MG63 (cell line): ENCODE data around the gene CDH4. TPM values are rescaled to one million over a fixed set of nuclear protein-coding genes. Genes with fewer than 3 reads are reported as not detected.

Experiments used
- DNase-seq: peaks from one replicate; pipeline ENCODE4 v3.0.0-alpha.2; 2020
- H3K27me3 ChIP-seq: fragments of 250-450 bp; sonication (Bioruptor Pico); 2 replicates; pipeline ENCODE4 v1.5.1; 2020; ENCODE audit warnings: mild to moderate bottlenecking, moderate library complexity
- H3K36me3 ChIP-seq: fragments of 250-450 bp; sonication (Bioruptor Pico); 2 replicates; pipeline ENCODE4 v1.5.1; 2020; ENCODE audit warnings: mild to moderate bottlenecking, moderate library complexity
- H3K4me3 ChIP-seq: fragments of 250-450 bp; sonication (Bioruptor Pico); 2 replicates; pipeline ENCODE4 v1.5.1; 2020; ENCODE audit warnings: mild to moderate bottlenecking, moderate library complexity
- H3K9me3 ChIP-seq: fragments of 250-450 bp; sonication (Bioruptor Pico); 2 replicates; pipeline ENCODE4 v1.5.1; 2020; ENCODE audit warnings: mild to moderate bottlenecking, moderate library complexity
- total RNA-seq: library from RNA; depleted of rRNA; stranded (reverse); fragments of >200 nt; shearing (Covaris generic); gene quantifications from 2 replicates; pipeline ENCODE4 v1.2.3, GENCODE V29; 2014; ENCODE audit warnings: low replicate concordance

CDH4 gene
- total RNA-seq, 1 experiment from 2014 or later = not detected

GRCh38 chr20:61797971-61798411, 545.9 kb downstream of the CDH4 start:
- no peak overlapping the region for H3K4me3 ChIP-seq
- H3K36me3 ChIP-seq = no peaks in the 10 kb centered on the region
- H3K27me3 ChIP-seq = peaks cover 2% of the 10 kb centered on the region
- H3K9me3 ChIP-seq = no peaks in the 10 kb centered on the region
- no peak for DNase-seq

- peaks cover 8% of the 10 kb centered on the region for H3K27me3 ChIP-seq
- no peak overlapping the region for H3K4me3 ChIP-seq
- DNase-seq = no peak
- no peaks in the 10 kb centered on the region for H3K9me3 ChIP-seq
- H3K36me3 ChIP-seq = no peaks in the 10 kb centered on the region
Measured at GRCh38 chr20:61798632-61799031, 546.6 kb downstream of the CDH4 start.

- Histone ChIP-seq H3K27me3 (peaks cover 13% of the 10 kb centered on the region), H3K9me3 (no peaks in the 10 kb centered on the region), H3K36me3 (no peaks in the 10 kb centered on the region), H3K4me3 (no peak overlapping the region)
- no peak for DNase-seq
Measured at GRCh38 chr20:61799394-61799923, 547.4 kb downstream of the CDH4 start.

GRCh38 chr20:61799928-61800327, 547.9 kb downstream of the CDH4 start:
- no peak for DNase-seq
- peaks cover 15% of the 10 kb centered on the region for H3K27me3 ChIP-seq
- no peaks in the 10 kb centered on the region for H3K9me3 ChIP-seq
- no peak overlapping the region for H3K4me3 ChIP-seq
- no peaks in the 10 kb centered on the region for H3K36me3 ChIP-seq

GRCh38 chr20:61800359-61801064, 548.5 kb downstream of the CDH4 start:
- no peaks in the 10 kb centered on the region for H3K36me3 ChIP-seq
- no peak overlapping the region for H3K4me3 ChIP-seq
- DNase-seq = no peak
- H3K9me3 ChIP-seq = no peaks in the 10 kb centered on the region
- H3K27me3 ChIP-seq = peaks cover 15% of the 10 kb centered on the region

GRCh38 chr20:61801065-61801360, 549.0 kb downstream of the CDH4 start:
- no peaks in the 10 kb centered on the region for H3K9me3 ChIP-seq
- no peak overlapping the region for H3K4me3 ChIP-seq
- peaks cover 15% of the 10 kb centered on the region for H3K27me3 ChIP-seq
- DNase-seq = no peak
- H3K36me3 ChIP-seq = no peaks in the 10 kb centered on the region

- no peak for DNase-seq
- Histone ChIP-seq H3K4me3 (no peak overlapping the region), H3K9me3 (no peaks in the 10 kb centered on the region)
Measured at GRCh38 chr20:61801428-61801827, 549.4 kb downstream of the CDH4 start.

GRCh38 chr20:61801857-61802442, 549.9 kb downstream of the CDH4 start:
- no peak overlapping the region for H3K4me3 ChIP-seq
- no peaks in the 10 kb centered on the region for H3K36me3 ChIP-seq
- no peaks in the 10 kb centered on the region for H3K9me3 ChIP-seq
- peaks cover 15% of the 10 kb centered on the region for H3K27me3 ChIP-seq
- no peak for DNase-seq

More at GRCh38 chr20:61801428-61801827, 549.4 kb downstream of the CDH4 start:
- Histone ChIP-seq H3K27me3 (peaks cover 15% of the 10 kb centered on the region), H3K36me3 (no peaks in the 10 kb centered on the region)

- H3K36me3 ChIP-seq = no peaks in the 10 kb centered on the region
- no peak overlapping the region for H3K4me3 ChIP-seq
- no peak for DNase-seq
- no peaks in the 10 kb centered on the region for H3K9me3 ChIP-seq
- H3K27me3 ChIP-seq = peaks cover 15% of the 10 kb centered on the region
Measured at GRCh38 chr20:61802721-61803311, 550.8 kb downstream of the CDH4 start.

GRCh38 chr20:61803416-61803914, 551.4 kb downstream of the CDH4 start:
- Histone ChIP-seq H3K36me3 (no peaks in the 10 kb centered on the region), H3K9me3 (no peaks in the 10 kb centered on the region), H3K4me3 (no peak overlapping the region), H3K27me3 (peaks cover 15% of the 10 kb centered on the region)
- no peak for DNase-seq

- no peaks in the 10 kb centered on the region for H3K36me3 ChIP-seq
- H3K9me3 ChIP-seq = no peaks in the 10 kb centered on the region
- H3K4me3 ChIP-seq = no peak overlapping the region
- peaks cover 15% of the 10 kb centered on the region for H3K27me3 ChIP-seq
- DNase-seq = no peak
Measured at GRCh38 chr20:61803915-61804751, 552.1 kb downstream of the CDH4 start.

- H3K27me3 ChIP-seq = peaks cover 15% of the 10 kb centered on the region
- no peak overlapping the region for H3K4me3 ChIP-seq
- DNase-seq = no peak
- no peaks in the 10 kb centered on the region for H3K36me3 ChIP-seq
- no peaks in the 10 kb centered on the region for H3K9me3 ChIP-seq
Measured at GRCh38 chr20:61804752-61805295, 552.8 kb downstream of the CDH4 start.

GRCh38 chr20:61805365-61805764, 553.3 kb downstream of the CDH4 start:
- H3K36me3 ChIP-seq = no peaks in the 10 kb centered on the region
- H3K27me3 ChIP-seq = peaks cover 15% of the 10 kb centered on the region
- H3K4me3 ChIP-seq = no peak overlapping the region
- no peak for DNase-seq
- no peaks in the 10 kb centered on the region for H3K9me3 ChIP-seq

GRCh38 chr20:61805781-61806180, 553.7 kb downstream of the CDH4 start:
- H3K27me3 ChIP-seq = peaks cover 15% of the 10 kb centered on the region
- H3K36me3 ChIP-seq = no peaks in the 10 kb centered on the region
- no peaks in the 10 kb centered on the region for H3K9me3 ChIP-seq
- DNase-seq = no peak
- H3K4me3 ChIP-seq = no peak overlapping the region

- H3K27me3 ChIP-seq = peaks cover 15% of the 10 kb centered on the region
- no peak overlapping the region for H3K4me3 ChIP-seq
- no peak for DNase-seq
- no peaks in the 10 kb centered on the region for H3K9me3 ChIP-seq
- no peaks in the 10 kb centered on the region for H3K36me3 ChIP-seq
Measured at GRCh38 chr20:61806314-61806713, 554.3 kb downstream of the CDH4 start.

GRCh38 chr20:61806995-61807394, 554.9 kb downstream of the CDH4 start:
- no peak for DNase-seq
- H3K27me3 ChIP-seq = peaks cover 15% of the 10 kb centered on the region
- no peaks in the 10 kb centered on the region for H3K9me3 ChIP-seq
- H3K36me3 ChIP-seq = no peaks in the 10 kb centered on the region
- H3K4me3 ChIP-seq = no peak overlapping the region
